K562 (cell line): ENCODE data around the gene ZNF513. TPM values are rescaled to one million over a fixed set of nuclear protein-coding genes. Genes with fewer than 3 reads are reported as not detected.
A peak's percentile ranks its signal among the peaks of the same experiment; 100 is the strongest.

Experiments
- RBM39 ChIP-seq: fragments of 200-400 bp; formaldehyde crosslinking; optimal IDR thresholded peaks from 2 replicates; pipeline ENCODE3; 2018; ENCODE audit warnings: low read depth, low read length
- ZFP36 ChIP-seq: fragments of 150-350 bp; IDR thresholded peaks from 2 replicates; pipeline ENCODE4 v1.6.1; 2018; ENCODE audit warnings: low read length, low read depth; ENCODE audit not compliant: partially characterized antibody
- ZKSCAN3 ChIP-seq: fragments of 250-450 bp; sonication (Bioruptor Pico); IDR thresholded peaks from 2 replicates; pipeline ENCODE4 v1.4.0; 2020
- ZNF57 ChIP-seq: fragments of 450-650 bp; formaldehyde crosslinking; IDR thresholded peaks from 2 replicates; pipeline ENCODE4 v1.4.0; 2020; ENCODE audit warnings: mild to moderate bottlenecking, moderate library complexity
- ZNF766 ChIP-seq: fragments of 200-800 bp; sonication (Bioruptor generic); conservative IDR thresholded peaks from 2 replicates; pipeline ENCODE4 v1.6.1; 2016; ENCODE audit warnings: missing genetic modification characterization, missing compliant biosample characterization
- ZSCAN32 ChIP-seq: fragments of 450-650 bp; formaldehyde crosslinking; IDR thresholded peaks from 2 replicates; pipeline ENCODE4 v1.4.0; 2020; ENCODE audit warnings: mild to moderate bottlenecking, moderate library complexity
- polyA plus RNA-seq, 8 experiments: library from polyadenylated mRNA; depleted of rRNA in 4 of 8; stranded (reverse) in 5 of 8; unstranded in 3 of 8; fragments of >200 nt; fragmentation: Nextera tagmentation in 2 of 8; fragmentation: Illumina TruSeq in 1 of 8; extraction: Ambion mirVana in 2 of 8; extraction: Trizol in 1 of 8; gene quantifications; 2 replicates each; pipeline versions ENCODE4 v1.2.1 to v1.2.3, GENCODE V29; 2011 to 2014; ENCODE audit warnings: inconsistent platforms in 1 of 8, missing spikeins in 1 of 8
- total RNA-seq, 7 experiments: library from RNA; depleted of rRNA in 6 of 7; stranded (reverse); fragments of >200 nt in 6 of 7; fragmentation: Illumina TruSeq in 2 of 7; extraction: Trizol in 2 of 7; gene quantifications; 2 replicates each; pipeline versions ENCODE4 v1.2.1 to v1.2.3, GENCODE V29; 2011 to 2021; ENCODE audit warnings: low replicate concordance in 1 of 7
- TF ChIP-seq, protein P1 (sequence below): fragments of 250-450 bp; sonication (Bioruptor Pico); IDR thresholded peaks from 2 replicates; pipeline ENCODE4 v1.4.0; 2020; ENCODE audit warnings: mild to moderate bottlenecking, moderate library complexity
- TF ChIP-seq, protein P2 (sequence below): fragments of 250-450 bp; sonication (Bioruptor Pico); IDR thresholded peaks from 2 replicates; pipeline ENCODE4 v1.5.0; 2021; ENCODE audit warnings: mild to moderate bottlenecking, borderline replicate concordance
- TF ChIP-seq, protein P3 (sequence below): fragments of 450-650 bp; IDR thresholded peaks from 2 replicates; pipeline ENCODE4 v1.6.1; 2017; ENCODE audit warnings: mild to moderate bottlenecking, moderate library complexity

ZNF513 gene
- total and polyA plus RNA-seq, 9 of the 15 experiments (the other 6 are each of a cell fraction or from before 2014, with no cell fraction given), result 0.04 to 13.6 (median 4.4) TPM

DNA sequence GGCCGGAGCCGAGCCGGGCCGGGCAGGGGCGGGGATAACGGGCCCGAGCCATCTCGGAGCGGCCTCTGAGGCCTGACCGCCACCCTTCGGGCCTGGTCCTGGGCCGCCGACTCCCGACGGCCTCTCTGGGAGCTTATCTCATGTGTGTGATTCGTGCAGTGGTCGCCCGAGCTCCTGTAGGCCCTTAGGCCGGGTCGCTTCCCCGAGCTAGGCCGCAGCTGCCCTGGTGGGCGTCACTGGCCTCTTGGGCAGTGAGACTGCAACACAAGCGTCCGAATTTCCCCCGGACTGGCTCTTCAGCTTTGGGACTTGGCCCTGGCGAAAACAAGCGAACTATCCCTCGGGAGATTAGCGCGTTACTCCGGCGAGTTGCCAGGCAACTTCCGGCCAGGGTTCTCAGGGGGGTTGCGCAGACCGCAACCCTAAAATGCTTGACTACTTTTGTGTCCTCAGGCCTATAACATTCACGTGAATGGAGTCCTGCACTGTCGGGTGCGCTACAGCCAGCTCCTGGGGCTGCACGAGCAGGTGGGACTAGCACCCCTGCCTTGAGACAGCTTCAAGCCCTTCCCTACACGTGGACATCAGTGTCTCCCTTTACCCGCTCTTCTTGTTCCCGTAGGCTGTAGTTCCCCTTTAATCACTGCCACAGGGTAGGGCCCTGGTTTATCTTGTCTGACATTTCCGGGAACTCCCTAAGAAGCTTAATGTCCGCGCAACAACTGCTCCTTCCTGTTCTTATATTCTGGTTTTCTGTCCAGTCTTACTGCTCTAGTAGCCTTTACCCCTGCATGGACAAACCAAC, 9.5 kb downstream of the ZNF513 start (continued):
- TF ChIP-seq ZFP36 (no peak), ZNF57 (CRISPR knock-in tag) (0 out of 2 replicates have a peak, but pooled peaks have one; percentile 23), ZKSCAN3 (CRISPR knock-in tag) (no peak), ZSCAN32 (CRISPR knock-in tag) (no peak; the same call in 1 of the 2 replicates), RBM39 (no peak), ZNF766 (no peak)
- TF ChIP-seq, protein P1, sequence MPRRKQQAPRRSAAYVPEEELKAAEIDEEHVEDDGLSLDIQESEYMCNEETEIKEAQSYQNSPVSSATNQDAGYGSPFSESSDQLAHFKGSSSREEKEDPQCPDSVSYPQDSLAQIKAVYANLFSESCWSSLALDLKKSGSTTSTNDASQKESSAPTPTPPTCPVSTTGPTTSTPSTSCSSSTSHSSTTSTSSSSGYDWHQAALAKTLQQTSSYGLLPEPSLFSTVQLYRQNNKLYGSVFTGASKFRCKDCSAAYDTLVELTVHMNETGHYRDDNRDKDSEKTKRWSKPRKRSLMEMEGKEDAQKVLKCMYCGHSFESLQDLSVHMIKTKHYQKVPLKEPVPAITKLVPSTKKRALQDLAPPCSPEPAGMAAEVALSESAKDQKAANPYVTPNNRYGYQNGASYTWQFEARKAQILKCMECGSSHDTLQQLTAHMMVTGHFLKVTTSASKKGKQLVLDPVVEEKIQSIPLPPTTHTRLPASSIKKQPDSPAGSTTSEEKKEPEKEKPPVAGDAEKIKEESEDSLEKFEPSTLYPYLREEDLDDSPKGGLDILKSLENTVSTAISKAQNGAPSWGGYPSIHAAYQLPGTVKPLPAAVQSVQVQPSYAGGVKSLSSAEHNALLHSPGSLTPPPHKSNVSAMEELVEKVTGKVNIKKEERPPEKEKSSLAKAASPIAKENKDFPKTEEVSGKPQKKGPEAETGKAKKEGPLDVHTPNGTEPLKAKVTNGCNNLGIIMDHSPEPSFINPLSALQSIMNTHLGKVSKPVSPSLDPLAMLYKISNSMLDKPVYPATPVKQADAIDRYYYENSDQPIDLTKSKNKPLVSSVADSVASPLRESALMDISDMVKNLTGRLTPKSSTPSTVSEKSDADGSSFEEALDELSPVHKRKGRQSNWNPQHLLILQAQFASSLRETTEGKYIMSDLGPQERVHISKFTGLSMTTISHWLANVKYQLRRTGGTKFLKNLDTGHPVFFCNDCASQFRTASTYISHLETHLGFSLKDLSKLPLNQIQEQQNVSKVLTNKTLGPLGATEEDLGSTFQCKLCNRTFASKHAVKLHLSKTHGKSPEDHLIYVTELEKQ (CRISPR knock-in tag), result no peak
- TF ChIP-seq, protein P2, sequence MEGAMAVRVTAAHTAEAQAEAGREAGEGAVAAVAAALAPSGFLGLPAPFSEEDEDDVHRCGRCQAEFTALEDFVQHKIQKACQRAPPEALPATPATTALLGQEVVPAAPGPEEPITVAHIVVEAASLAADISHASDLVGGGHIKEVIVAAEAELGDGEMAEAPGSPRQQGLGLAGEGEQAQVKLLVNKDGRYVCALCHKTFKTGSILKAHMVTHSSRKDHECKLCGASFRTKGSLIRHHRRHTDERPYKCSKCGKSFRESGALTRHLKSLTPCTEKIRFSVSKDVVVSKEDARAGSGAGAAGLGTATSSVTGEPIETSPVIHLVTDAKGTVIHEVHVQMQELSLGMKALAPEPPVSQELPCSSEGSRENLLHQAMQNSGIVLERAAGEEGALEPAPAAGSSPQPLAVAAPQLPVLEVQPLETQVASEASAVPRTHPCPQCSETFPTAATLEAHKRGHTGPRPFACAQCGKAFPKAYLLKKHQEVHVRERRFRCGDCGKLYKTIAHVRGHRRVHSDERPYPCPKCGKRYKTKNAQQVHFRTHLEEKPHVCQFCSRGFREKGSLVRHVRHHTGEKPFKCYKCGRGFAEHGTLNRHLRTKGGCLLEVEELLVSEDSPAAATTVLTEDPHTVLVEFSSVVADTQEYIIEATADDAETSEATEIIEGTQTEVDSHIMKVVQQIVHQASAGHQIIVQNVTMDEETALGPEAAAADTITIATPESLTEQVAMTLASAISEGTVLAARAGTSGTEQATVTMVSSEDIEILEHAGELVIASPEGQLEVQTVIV (CRISPR knock-in tag), result no peak
- TF ChIP-seq, protein P3, sequence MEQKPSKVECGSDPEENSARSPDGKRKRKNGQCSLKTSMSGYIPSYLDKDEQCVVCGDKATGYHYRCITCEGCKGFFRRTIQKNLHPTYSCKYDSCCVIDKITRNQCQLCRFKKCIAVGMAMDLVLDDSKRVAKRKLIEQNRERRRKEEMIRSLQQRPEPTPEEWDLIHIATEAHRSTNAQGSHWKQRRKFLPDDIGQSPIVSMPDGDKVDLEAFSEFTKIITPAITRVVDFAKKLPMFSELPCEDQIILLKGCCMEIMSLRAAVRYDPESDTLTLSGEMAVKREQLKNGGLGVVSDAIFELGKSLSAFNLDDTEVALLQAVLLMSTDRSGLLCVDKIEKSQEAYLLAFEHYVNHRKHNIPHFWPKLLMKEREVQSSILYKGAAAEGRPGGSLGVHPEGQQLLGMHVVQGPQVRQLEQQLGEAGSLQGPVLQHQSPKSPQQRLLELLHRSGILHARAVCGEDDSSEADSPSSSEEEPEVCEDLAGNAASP, result no peak
